Endothelial cell of umbilical vein (primary cell): ENCODE results near the gene PRDM12.

Experiments
- CTCF ChIP-seq, 2 donors: IDR thresholded peaks; 1 replicate in 1 of 2; 2 replicates in 1 of 2; pipeline ENCODE4 v1.5.1; 2011; ENCODE audit warnings: low read length in 2 of 2, mild to moderate bottlenecking in 2 of 2, moderate library complexity in 2 of 2, control low read depth in 1 of 2, inconsistent platforms in 1 of 2, low read depth in 1 of 2; ENCODE audit not compliant: insufficient read depth in 1 of 2; ENCODE audit errors: extremely low read depth in 1 of 2
- EZH2 ChIP-seq: IDR thresholded peaks from 2 replicates; pipeline ENCODE4 v1.6.1; 2012; ENCODE audit warnings: borderline replicate concordance, low read depth, mild to moderate bottlenecking, moderate library complexity, low read length, inconsistent platforms; ENCODE audit not compliant: severe bottlenecking
- POLR2A ChIP-seq: IDR thresholded peaks from 2 replicates; pipeline ENCODE4 v1.6.1; 2012; ENCODE audit warnings: low read depth, mild to moderate bottlenecking, control low read depth, low read length

DNA sequence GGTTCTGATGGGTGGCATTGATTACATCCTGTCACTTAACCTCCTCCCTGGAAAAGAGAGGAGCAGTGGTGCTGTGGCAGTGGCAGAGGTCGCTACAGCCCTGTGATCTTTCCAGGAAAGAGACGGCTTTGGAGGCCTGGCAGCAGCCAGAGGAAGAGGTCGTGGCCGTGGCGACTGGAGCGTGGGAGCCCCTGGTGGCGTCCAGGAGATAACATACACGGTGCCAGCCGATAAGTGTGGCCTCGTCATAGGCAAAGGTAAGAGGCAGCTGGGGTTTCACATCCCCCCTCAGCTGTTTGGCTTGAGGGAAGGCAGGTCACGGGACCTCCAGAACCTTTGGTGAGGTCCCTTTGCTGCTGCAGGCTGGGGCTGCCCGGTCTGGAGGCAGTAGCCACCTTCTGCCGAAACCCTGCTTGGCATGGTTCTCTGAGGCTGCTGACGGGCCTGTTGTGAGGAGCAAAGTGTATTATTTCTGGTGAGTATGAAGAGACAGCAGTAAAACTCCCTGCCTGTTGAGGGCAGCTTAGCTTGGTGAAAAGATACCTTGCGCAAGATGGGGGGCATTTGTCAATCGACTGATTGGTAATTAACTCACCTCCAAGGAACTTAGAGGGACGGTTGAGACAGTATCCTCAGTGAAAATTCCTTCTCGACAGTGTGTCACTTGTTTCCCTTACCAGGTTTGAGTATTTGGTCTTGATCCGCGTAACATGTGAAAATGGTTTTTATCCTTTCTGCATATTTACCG, 38.0 kb upstream of the PRDM12 start:
- TF ChIP-seq EZH2, result no peak
- TF ChIP-seq POLR2A, result no peak
- no peak for TF ChIP-seq CTCF (IDR thresholded peaks at IDR 0.05; ENCODE audit: extremely low read depth in 1 of 2, insufficient read depth in 1 of 2, low read depth in 1 of 2, low read length in 2 of 2)
